AG04450 (cell line): ENCODE data around the gene EFEMP2. TPM values are rescaled to one million over a fixed set of nuclear protein-coding genes. Genes with fewer than 3 reads are reported as not detected.

Experiments used
- CTCF ChIA-PET: fragments of 300-600, 350-600 bp; formaldehyde crosslinking; extraction: SDS; loops from one replicate; lab custom pipeline; 2022; ENCODE audit warnings: antibody characterized with exemption, inconsistent platforms; lab: Charles Lee
- POLR2A ChIA-PET: fragments of 350-600 bp; formaldehyde crosslinking; extraction: SDS; loops from one replicate; lab custom pipeline; 2021; ENCODE audit warnings: antibody characterized with exemption, inconsistent platforms; lab: Yijun Ruan, JAX
- DNase-seq: peaks from one replicate; pipeline ENCODE4 v3.0.0-alpha.2; 2011; ENCODE audit warnings: low read depth, low spot score
- H3K27ac ChIP-seq: one replicate; pipeline ENCODE4 v1.5.1; 2012; ENCODE audit warnings: low read depth, low read length, control low read depth
- H3K27me3 ChIP-seq: one replicate; pipeline ENCODE4 v1.6.0; 2012; ENCODE audit warnings: low read length; ENCODE audit not compliant: control insufficient read depth, insufficient read depth
- H3K4me3 ChIP-seq: 2 replicates; pipeline ENCODE4 v1.5.1; 2011; ENCODE audit warnings: mild to moderate bottlenecking, low read depth, low read length, control low read depth
- H3K9me3 ChIP-seq: 2 replicates; pipeline ENCODE4 v1.5.1; 2012; ENCODE audit warnings: low read length; ENCODE audit not compliant: control insufficient read depth, insufficient read depth
- polyA plus RNA-seq: library from polyadenylated mRNA; depleted of rRNA; stranded (reverse); fragments of >200 nt; gene quantifications from 2 replicates; pipeline ENCODE4 v1.2.3, GENCODE V29; 2011; rRNA removed
- TF ChIP-seq, protein P1 (sequence below): IDR thresholded peaks from 2 replicates; pipeline ENCODE4 v1.5.1; 2011; ENCODE audit warnings: low read depth, low read length, control low read depth, inconsistent platforms

EFEMP2 gene
- polyA plus RNA-seq, 1 experiment: 190 TPM

DNA sequence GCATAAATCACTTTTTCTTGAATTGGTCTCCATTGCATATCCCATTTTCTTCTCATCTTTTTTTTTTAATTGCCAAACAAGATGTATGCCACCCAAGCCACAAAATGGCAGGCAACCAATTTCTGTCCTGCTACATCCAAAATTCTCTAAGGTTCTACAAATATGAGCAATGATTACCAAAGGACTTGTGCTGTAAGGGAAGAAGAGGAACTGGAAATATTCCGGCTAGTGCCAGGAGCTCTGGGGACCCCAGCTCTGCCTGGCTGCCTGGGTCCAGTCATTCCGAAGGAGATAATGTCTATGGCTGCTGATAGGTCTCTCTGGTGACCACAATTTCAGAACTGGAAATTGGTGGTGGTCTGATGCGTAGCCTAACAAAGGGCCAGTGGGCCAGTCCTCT is 55.9 kb downstream of the EFEMP2 start:
- ChIA-PET POLR2A (interaction anchor here (1.6 kb wide), 1 partner anchor 105 kb away, joined by 4 read pairs; no protein-coding TSS in a partner anchor), CTCF (interaction anchor here (0.8 to 4.9 kb wide), 9 partner anchors 11 to 212 kb away, joined by 3 to 59 read pairs (median 5); partner anchors contain the start of genes AP5B1 and KAT5)
- DNase-seq: no peak
- H3K9me3 ChIP-seq: no peaks in the 10 kb centered on the region
- H3K27ac ChIP-seq: no peak overlapping the region
- H3K27me3 ChIP-seq: peaks cover 27% of the 10 kb centered on the region
- TF ChIP-seq, protein P1, sequence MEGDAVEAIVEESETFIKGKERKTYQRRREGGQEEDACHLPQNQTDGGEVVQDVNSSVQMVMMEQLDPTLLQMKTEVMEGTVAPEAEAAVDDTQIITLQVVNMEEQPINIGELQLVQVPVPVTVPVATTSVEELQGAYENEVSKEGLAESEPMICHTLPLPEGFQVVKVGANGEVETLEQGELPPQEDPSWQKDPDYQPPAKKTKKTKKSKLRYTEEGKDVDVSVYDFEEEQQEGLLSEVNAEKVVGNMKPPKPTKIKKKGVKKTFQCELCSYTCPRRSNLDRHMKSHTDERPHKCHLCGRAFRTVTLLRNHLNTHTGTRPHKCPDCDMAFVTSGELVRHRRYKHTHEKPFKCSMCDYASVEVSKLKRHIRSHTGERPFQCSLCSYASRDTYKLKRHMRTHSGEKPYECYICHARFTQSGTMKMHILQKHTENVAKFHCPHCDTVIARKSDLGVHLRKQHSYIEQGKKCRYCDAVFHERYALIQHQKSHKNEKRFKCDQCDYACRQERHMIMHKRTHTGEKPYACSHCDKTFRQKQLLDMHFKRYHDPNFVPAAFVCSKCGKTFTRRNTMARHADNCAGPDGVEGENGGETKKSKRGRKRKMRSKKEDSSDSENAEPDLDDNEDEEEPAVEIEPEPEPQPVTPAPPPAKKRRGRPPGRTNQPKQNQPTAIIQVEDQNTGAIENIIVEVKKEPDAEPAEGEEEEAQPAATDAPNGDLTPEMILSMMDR: no peak
- no peak overlapping the region for H3K4me3 ChIP-seq

Other genes with a start within 250 kb of the EFEMP2 start
- 11.4 and 19.8 TPM in 2 replicates for gene SIPA1, start 234.7 kb downstream of the EFEMP2 start, polyA plus RNA-seq
- 23.4 and 26.7 TPM in 2 replicates for gene RELA, start 209.9 kb downstream of the EFEMP2 start, polyA plus RNA-seq
- gene KAT5, start 160.5 kb downstream of the EFEMP2 start, polyA plus RNA-seq: 22.6 and 26.1 TPM in 2 replicates
- gene RNASEH2C, start 152.0 kb downstream of the EFEMP2 start, polyA plus RNA-seq: 14.2 and 20.8 TPM in 2 replicates
- gene AP5B1, start 91.8 kb downstream of the EFEMP2 start, polyA plus RNA-seq: 2.6 and 3.3 TPM in 2 replicates
- not detected in 2 replicates for gene OVOL1, start 85.7 kb downstream of the EFEMP2 start, polyA plus RNA-seq
- 0.30 and 0.57 TPM in 2 replicates for gene SNX32, start 38.8 kb downstream of the EFEMP2 start, polyA plus RNA-seq
- gene CFL1, start 14.6 kb downstream of the EFEMP2 start, polyA plus RNA-seq: 1,553 and 1,822 TPM in 2 replicates
- 23.8 and 27.5 TPM in 2 replicates for gene MUS81, start 12.4 kb downstream of the EFEMP2 start, polyA plus RNA-seq
- not detected in 2 replicates for gene CTSW, start 7.0 kb upstream of the EFEMP2 start, polyA plus RNA-seq
- 126 and 160 TPM in 2 replicates for gene FIBP, start 15.7 kb upstream of the EFEMP2 start, polyA plus RNA-seq
- gene CCDC85B, start 17.9 kb upstream of the EFEMP2 start, polyA plus RNA-seq: 13.1 and 20.2 TPM in 2 replicates
- gene FOSL1, start 27.6 kb upstream of the EFEMP2 start, polyA plus RNA-seq: 7.9 and 16.1 TPM in 2 replicates
- gene C11orf68, start 46.3 kb upstream of the EFEMP2 start, polyA plus RNA-seq: 32.9 and 52.2 TPM in 2 replicates
- gene DRAP1, start 46.6 kb upstream of the EFEMP2 start, polyA plus RNA-seq: 96.9 and 130 TPM in 2 replicates
- gene TSGA10IP, start 72.7 kb upstream of the EFEMP2 start, polyA plus RNA-seq: not detected in 2 replicates
- gene SART1, start 88.9 kb upstream of the EFEMP2 start, polyA plus RNA-seq: 14.3 and 15.7 TPM in 2 replicates
- gene EIF1AD, start 129.4 kb upstream of the EFEMP2 start, polyA plus RNA-seq: 23.9 and 24.0 TPM in 2 replicates
- gene BANF1, start 129.7 kb upstream of the EFEMP2 start, polyA plus RNA-seq: 225 and 227 TPM in 2 replicates
- 0.69 and 1.0 TPM in 2 replicates for gene CST6, start 139.2 kb upstream of the EFEMP2 start, polyA plus RNA-seq
- gene CATSPER1, start 153.7 kb upstream of the EFEMP2 start, polyA plus RNA-seq: 0.25 and 0.40 TPM in 2 replicates
- gene GAL3ST3, start 176.4 kb upstream of the EFEMP2 start, polyA plus RNA-seq: 0.09 and 0.11 TPM in 2 replicates
- 88.2 and 97.1 TPM in 2 replicates for gene SF3B2, start 179.6 kb upstream of the EFEMP2 start, polyA plus RNA-seq
- 27.1 and 32.5 TPM in 2 replicates for gene PACS1, start 197.5 kb upstream of the EFEMP2 start, polyA plus RNA-seq